ENCODE measurements around the gene ALDH16A1.

DNA sequence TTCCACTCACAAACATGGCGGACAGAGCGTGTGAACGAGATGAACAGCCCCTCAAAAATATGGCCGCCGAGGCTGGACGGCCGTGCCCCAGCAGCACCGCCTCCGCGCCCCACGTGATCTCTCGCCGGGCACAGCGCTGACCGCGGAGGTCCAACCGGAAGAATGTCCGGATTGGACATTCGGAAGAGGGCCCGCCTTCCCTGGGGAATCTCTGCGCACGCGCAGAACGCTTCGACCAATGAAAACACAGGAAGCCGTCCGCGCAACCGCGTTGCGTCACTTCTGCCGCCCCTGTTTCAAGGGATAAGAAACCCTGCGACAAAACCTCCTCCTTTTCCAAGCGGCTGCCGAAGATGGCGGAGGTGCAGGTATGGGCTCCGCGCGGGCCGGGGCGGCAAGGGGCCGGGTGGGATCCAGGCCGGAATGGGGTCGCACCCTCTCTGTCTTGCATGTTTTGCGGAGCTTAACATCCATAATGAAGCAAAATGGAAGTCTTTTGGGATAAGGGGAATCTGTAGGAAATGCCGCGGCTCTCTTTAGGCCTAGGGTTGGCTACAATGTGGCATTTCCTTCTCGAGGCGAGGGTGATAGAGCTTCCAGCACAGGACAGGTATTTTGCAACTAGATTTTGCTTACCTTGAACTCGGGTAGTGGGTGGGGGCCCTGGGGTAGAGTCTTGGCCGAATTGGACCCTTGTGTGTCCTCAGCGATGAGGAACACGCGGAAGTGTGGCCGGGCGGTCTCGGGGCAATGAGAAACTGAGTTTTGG, 34.4 kb downstream of the ALDH16A1 start, which contains the start of gene RPL13A:
- TF ChIP-seq, protein P1, sequence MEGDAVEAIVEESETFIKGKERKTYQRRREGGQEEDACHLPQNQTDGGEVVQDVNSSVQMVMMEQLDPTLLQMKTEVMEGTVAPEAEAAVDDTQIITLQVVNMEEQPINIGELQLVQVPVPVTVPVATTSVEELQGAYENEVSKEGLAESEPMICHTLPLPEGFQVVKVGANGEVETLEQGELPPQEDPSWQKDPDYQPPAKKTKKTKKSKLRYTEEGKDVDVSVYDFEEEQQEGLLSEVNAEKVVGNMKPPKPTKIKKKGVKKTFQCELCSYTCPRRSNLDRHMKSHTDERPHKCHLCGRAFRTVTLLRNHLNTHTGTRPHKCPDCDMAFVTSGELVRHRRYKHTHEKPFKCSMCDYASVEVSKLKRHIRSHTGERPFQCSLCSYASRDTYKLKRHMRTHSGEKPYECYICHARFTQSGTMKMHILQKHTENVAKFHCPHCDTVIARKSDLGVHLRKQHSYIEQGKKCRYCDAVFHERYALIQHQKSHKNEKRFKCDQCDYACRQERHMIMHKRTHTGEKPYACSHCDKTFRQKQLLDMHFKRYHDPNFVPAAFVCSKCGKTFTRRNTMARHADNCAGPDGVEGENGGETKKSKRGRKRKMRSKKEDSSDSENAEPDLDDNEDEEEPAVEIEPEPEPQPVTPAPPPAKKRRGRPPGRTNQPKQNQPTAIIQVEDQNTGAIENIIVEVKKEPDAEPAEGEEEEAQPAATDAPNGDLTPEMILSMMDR (IDR thresholded peaks at IDR 0.05; ENCODE audit: extremely low read depth in 1 of 2, insufficient read depth in 1 of 2, low read depth in 1 of 2, low read length in 2 of 2) = no peak
- TF ChIP-seq POLR2A (IDR thresholded peaks at IDR 0.05; ENCODE audit: low read depth, low read length) (peak; percentile 99), POLR2AphosphoS5 (IDR thresholded peaks at IDR 0.05; ENCODE audit: insufficient read depth, low read depth, low read length) (peak; percentile 99), FOS (IDR thresholded peaks at IDR 0.05; ENCODE audit: borderline replicate concordance, insufficient read depth, low read length) (no peak)
- TF ChIP-seq, protein P2, sequence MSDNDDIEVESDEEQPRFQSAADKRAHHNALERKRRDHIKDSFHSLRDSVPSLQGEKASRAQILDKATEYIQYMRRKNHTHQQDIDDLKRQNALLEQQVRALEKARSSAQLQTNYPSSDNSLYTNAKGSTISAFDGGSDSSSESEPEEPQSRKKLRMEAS (IDR thresholded peaks at IDR 0.05; ENCODE audit: insufficient read depth, insufficient read length) = peak; percentile 97
